Measurements from ENCODE around the gene APOL4. TPM values are rescaled to one million over a fixed set of nuclear protein-coding genes. Genes with fewer than 3 reads are reported as not detected.

APOL4 gene
- total RNA-seq, 2 experiments from 2014 or later = not detected

- Histone ChIP-seq H3K27ac (ENCODE audit: low read depth, low read length, poor library complexity, severe bottlenecking) (no peak overlapping the region), H2AFZ (ENCODE audit: low read length) (no peak overlapping the region), H3K36me3 (ENCODE audit: insufficient read depth, low read length) (no peaks in the 10 kb centered on the region; the same call in none of the 2 replicates), H3K9me2 (ENCODE audit: insufficient read depth, low read length) (no peaks in the 10 kb centered on the region), H3K79me2 (ENCODE audit: insufficient read depth, low read depth, low read length) (no peaks in the 10 kb centered on the region), H4K20me1 (ENCODE audit: insufficient read depth, low read length) (no peaks in the 10 kb centered on the region), H3K4me3 (ENCODE audit: low read depth, low read length, poor library complexity, severe bottlenecking) (no peak overlapping the region), H3K4me2 (ENCODE audit: low read length) (no peak overlapping the region), H3K4me1 (ENCODE audit: insufficient read depth, low read length, poor library complexity, severe bottlenecking) (no peaks in the 10 kb centered on the region), H3K9me3 (ENCODE audit: low read length) (no peaks in the 10 kb centered on the region)
- TF ChIP-seq EZH2phosphoT487 (IDR thresholded peaks at IDR 0.05; ENCODE audit: borderline replicate concordance, low read depth, low read length) (no peak), CTCF (conservative IDR thresholded peaks at IDR 0.05; ENCODE audit: low read length) (no peak)
- no TSS peak for BruUV-seq (replicated peaks)
- DNase-seq (ENCODE audit: low spot score) = no peak
- intact Hi-C loops (cut with micrococcal nuclease; ENCODE audit: unreplicated experiment) = no loop called here
- ChIA-PET POLR2A (interaction anchor here (0.7 kb wide), 1 partner anchor 161 kb away, joined by 6 read pairs; no protein-coding TSS in a partner anchor), CTCF (ENCODE audit: unreplicated experiment) (no interaction called here)
Observed at GRCh38 chr22:36227396-36227795, 25.8 kb upstream of the APOL4 start.

GRCh38 chr22:36226189-36226588, 24.6 kb upstream of the APOL4 start:
- Histone ChIP-seq H3K4me1 (ENCODE audit: insufficient read depth, low read length, poor library complexity, severe bottlenecking) (no peaks in the 10 kb centered on the region), H4K20me1 (ENCODE audit: insufficient read depth, low read length) (no peaks in the 10 kb centered on the region), H2AFZ (ENCODE audit: low read length) (no peak overlapping the region), H3K27ac (ENCODE audit: low read depth, low read length, poor library complexity, severe bottlenecking) (no peak overlapping the region), H3K36me3 (ENCODE audit: insufficient read depth, low read length) (no peaks in the 10 kb centered on the region; the same call in none of the 2 replicates), H3K9me3 (ENCODE audit: low read length) (no peaks in the 10 kb centered on the region), H3K4me3 (ENCODE audit: low read depth, low read length, poor library complexity, severe bottlenecking) (no peak overlapping the region), H3K9me2 (ENCODE audit: insufficient read depth, low read length) (no peaks in the 10 kb centered on the region), H3K79me2 (ENCODE audit: insufficient read depth, low read depth, low read length) (no peaks in the 10 kb centered on the region), H3K4me2 (ENCODE audit: low read length) (no peak overlapping the region)
- BruUV-seq (replicated peaks) = no TSS peak
- DNase-seq (ENCODE audit: low spot score) = no peak
- no peak for TF ChIP-seq EZH2phosphoT487 (IDR thresholded peaks at IDR 0.05; ENCODE audit: borderline replicate concordance, low read depth, low read length)
- no peak for TF ChIP-seq CTCF (conservative IDR thresholded peaks at IDR 0.05; ENCODE audit: low read length)
- CTCF ChIA-PET (ENCODE audit: unreplicated experiment) = no interaction called here
- POLR2A ChIA-PET = no interaction called here
- intact Hi-C loops (cut with micrococcal nuclease; ENCODE audit: unreplicated experiment) = no loop called here

GRCh38 chr22:36225333-36225922, 23.8 kb upstream of the APOL4 start:
- Histone ChIP-seq H3K9me3 (ENCODE audit: low read length) (no peaks in the 10 kb centered on the region), H3K4me2 (ENCODE audit: low read length) (no peak overlapping the region), H3K36me3 (ENCODE audit: insufficient read depth, low read length) (no peaks in the 10 kb centered on the region; the same call in 1 of the 2 replicates), H3K27ac (ENCODE audit: low read depth, low read length, poor library complexity, severe bottlenecking) (no peak overlapping the region), H3K4me3 (ENCODE audit: low read depth, low read length, poor library complexity, severe bottlenecking) (no peak overlapping the region), H3K9me2 (ENCODE audit: insufficient read depth, low read length) (no peaks in the 10 kb centered on the region), H3K79me2 (ENCODE audit: insufficient read depth, low read depth, low read length) (no peaks in the 10 kb centered on the region), H2AFZ (ENCODE audit: low read length) (no peak overlapping the region), H4K20me1 (ENCODE audit: insufficient read depth, low read length) (no peaks in the 10 kb centered on the region), H3K4me1 (ENCODE audit: insufficient read depth, low read length, poor library complexity, severe bottlenecking) (no peaks in the 10 kb centered on the region)
- intact Hi-C loops (cut with micrococcal nuclease; ENCODE audit: unreplicated experiment) = no loop called here
- ChIA-PET CTCF (ENCODE audit: unreplicated experiment) (no interaction called here), POLR2A (no interaction called here)
- TF ChIP-seq CTCF (conservative IDR thresholded peaks at IDR 0.05; ENCODE audit: low read length) (no peak), EZH2phosphoT487 (IDR thresholded peaks at IDR 0.05; ENCODE audit: borderline replicate concordance, low read depth, low read length) (no peak)
- no peak for DNase-seq (ENCODE audit: low spot score)
- no TSS peak for BruUV-seq (replicated peaks)

Data from OCI-LY7 (cell line).